Tibial nerve (tissue), 4 donors: ENCODE data around the gene ZNF326. TPM values are rescaled to one million over a fixed set of nuclear protein-coding genes. Genes with fewer than 3 reads are reported as not detected.
A peak's percentile ranks its signal among the peaks of the same experiment; 100 is the strongest.
"Not testable (repeated sequence)": the region's sequence is repeated elsewhere in the genome, so short reads cannot be mapped to it uniquely, and the experiment has no call there.

Experiments used
- DNase-seq, 2 donors: peaks; one replicate each; pipeline ENCODE4 v3.0.0-alpha.2; 2019; ENCODE audit warnings: low spot score in 2 of 2
- H3K27ac ChIP-seq, 4 donors: fragments of 200-600 bp; sonication (generic) in 3 of 4; one replicate each; pipeline ENCODE4 v1.5.1; 2017 to 2019; ENCODE audit warnings: mild to moderate bottlenecking in 1 of 4
- H3K27me3 ChIP-seq, 2 donors: fragments of 200-600 bp; sonication (generic) in 1 of 2; one replicate each; pipeline versions ENCODE4 v1.5.1 to v1.6.0; 2017 to 2019
- H3K36me3 ChIP-seq, 3 donors: fragments of 200-600 bp; sonication (generic); one replicate each; pipeline ENCODE4 v1.5.1; 2018 to 2019
- H3K4me1 ChIP-seq, 4 donors: fragments of 200-600 bp; sonication (generic) in 3 of 4; one replicate each; pipeline ENCODE4 v1.5.1; 2017 to 2019
- H3K4me3 ChIP-seq, 4 donors: fragments of 200-600 bp; sonication (generic) in 3 of 4; one replicate each; pipeline ENCODE4 v1.5.1; 2017 to 2019; ENCODE audit warnings: mild to moderate bottlenecking in 1 of 4, moderate library complexity in 1 of 4
- H3K9me3 ChIP-seq, 4 donors: fragments of 200-600 bp; sonication (generic) in 3 of 4; one replicate each; pipeline ENCODE4 v1.5.1; 2017 to 2019
- CTCF ChIP-seq, 5 experiments: fragments of 200-600 bp in 3 of 5; fragments of 450-650 bp in 2 of 5; sonication (generic) in 3 of 5; IDR thresholded peaks; one replicate each; pipeline ENCODE4 v1.5.1; 2016 to 2019; ENCODE audit warnings: antibody characterized with exemption in 5 of 5, mild to moderate bottlenecking in 3 of 5, moderate library complexity in 2 of 5
- EP300 ChIP-seq, 2 donors: sonication (generic); formaldehyde crosslinking; IDR thresholded peaks; one replicate each; pipeline ENCODE4 v1.6.1; 2017; ENCODE audit warnings: antibody characterized with exemption in 2 of 2, mild to moderate bottlenecking in 1 of 2
- POLR2A ChIP-seq, 2 donors: fragments of 450-650 bp; IDR thresholded peaks; one replicate each; pipeline ENCODE4 v1.6.1; 2017; ENCODE audit warnings: antibody characterized with exemption in 2 of 2, mild to moderate bottlenecking in 2 of 2, moderate library complexity in 2 of 2
- WGBS, 2 donors: methylation state at CpG; one replicate each; pipeline ENCODE4 v1.1.5; 2018; 5-methylcytosine and 5-hydroxymethylcytosine counted together
- total RNA-seq, 4 donors: library from RNA; depleted of rRNA; stranded (reverse); fragments of >200 nt; gene quantifications; one replicate each; pipeline ENCODE4 v1.1.0, GENCODE V29; 2016

The ZNF326 gene
- total RNA-seq, 4 donors from 2014 or later, result 16.5 to 27.4 (median 24.2) TPM

- no peak overlapping the region for H3K27ac ChIP-seq
- no peak for TF ChIP-seq POLR2A (IDR thresholded peaks at IDR 0.05)
- TF ChIP-seq CTCF (IDR thresholded peaks at IDR 0.05), result no peak
- no peak for TF ChIP-seq EP300 (IDR thresholded peaks at IDR 0.05)
- no peak for DNase-seq
- no peaks in the 10 kb centered on the region for H3K36me3 ChIP-seq
- no peaks in the 10 kb centered on the region for H3K27me3 ChIP-seq
- H3K9me3 ChIP-seq, result no peaks in the 10 kb centered on the region
- 86 to 90% methylated on average over 5 of the region's 5 CpGs for WGBS, 2 donors
- H3K4me1 ChIP-seq, result no peaks in the 10 kb centered on the region
- H3K4me3 ChIP-seq, result no peak overlapping the region
Measured at GRCh38 chr1:90044346-90044745, 49.4 kb downstream of the ZNF326 start.

GRCh38 chr1:90045853-90046563 is 51.1 kb downstream of the ZNF326 start:
- H3K27ac ChIP-seq, result no peak overlapping the region
- H3K4me1 ChIP-seq, result no peaks in the 10 kb centered on the region
- TF ChIP-seq EP300 (IDR thresholded peaks at IDR 0.05) (no peak), POLR2A (IDR thresholded peaks at IDR 0.05) (no peak), CTCF (IDR thresholded peaks at IDR 0.05) (peak in 4 of 5 experiments; percentile 32 to 43 (median 40))
- 24 to 29% methylated on average over 2 of the region's 2 CpGs for WGBS, 2 donors
- H3K36me3 ChIP-seq, result no peaks in the 10 kb centered on the region
- no peak overlapping the region for H3K4me3 ChIP-seq
- no peaks in the 10 kb centered on the region for H3K9me3 ChIP-seq
- no peaks in the 10 kb centered on the region for H3K27me3 ChIP-seq
- DNase-seq, result no peak

- TF ChIP-seq POLR2A (IDR thresholded peaks at IDR 0.05), result no peak
- no peak for TF ChIP-seq EP300 (IDR thresholded peaks at IDR 0.05)
- TF ChIP-seq CTCF (IDR thresholded peaks at IDR 0.05), result no peak
- H3K36me3 ChIP-seq, result no peaks in the 10 kb centered on the region
- H3K4me1 ChIP-seq, result no peaks in the 10 kb centered on the region
- no peak overlapping the region for H3K4me3 ChIP-seq
- no peaks in the 10 kb centered on the region for H3K27me3 ChIP-seq
- no peaks in the 10 kb centered on the region for H3K9me3 ChIP-seq
- H3K27ac ChIP-seq, result no peak overlapping the region
- no peak for DNase-seq
- WGBS, 2 donors, result 83 to 84% methylated on average over 3 of the region's 3 CpGs
Measured at GRCh38 chr1:90046635-90047034, 51.7 kb downstream of the ZNF326 start.

- Histone ChIP-seq H3K4me3 (no peak overlapping the region), H3K36me3 (no peaks in the 10 kb centered on the region), H3K27me3 (no peaks in the 10 kb centered on the region), H3K9me3 (no peaks in the 10 kb centered on the region), H3K27ac (no peak overlapping the region), H3K4me1 (no peaks in the 10 kb centered on the region)
- TF ChIP-seq CTCF (IDR thresholded peaks at IDR 0.05) (no peak), EP300 (IDR thresholded peaks at IDR 0.05) (no peak), POLR2A (IDR thresholded peaks at IDR 0.05) (no peak)
- WGBS, 2 donors, result 69% methylated on average over 5 of the region's 5 CpGs
- no peak for DNase-seq
Measured at GRCh38 chr1:90048043-90048442, 53.1 kb downstream of the ZNF326 start.

GRCh38 chr1:90062700-90063643 is 68.1 kb downstream of the ZNF326 start:
- H3K27ac ChIP-seq, H3K27me3 ChIP-seq, DNase-seq, H3K4me3 ChIP-seq, H3K4me1 ChIP-seq, H3K36me3 ChIP-seq, H3K9me3 ChIP-seq: not testable (repeated sequence)
- 92 to 94% methylated on average over 28 to 29 of the region's 31 CpGs for WGBS, 2 donors

GRCh38 chr1:90064109-90064508 is 69.2 kb downstream of the ZNF326 start:
- 78 to 93% methylated on average over 6 of the region's 6 CpGs for WGBS, 2 donors
- not testable (repeated sequence) for H3K9me3 ChIP-seq, H3K4me1 ChIP-seq, DNase-seq, H3K27ac ChIP-seq, H3K27me3 ChIP-seq, H3K4me3 ChIP-seq, H3K36me3 ChIP-seq
